Esophagus muscularis mucosa (tissue), 4 donors: ENCODE data around the gene TMSB10.

ENCODE experiments used
- EP300 ChIP-seq: sonication (generic); formaldehyde crosslinking; IDR thresholded peaks from one replicate; pipeline ENCODE4 v1.6.1; 2017; ENCODE audit warnings: antibody characterized with exemption
- POLR2A ChIP-seq: fragments of 450-650 bp; IDR thresholded peaks from one replicate; pipeline ENCODE4 v1.6.1; 2017; ENCODE audit warnings: antibody characterized with exemption, moderate library complexity, mild to moderate bottlenecking, low read depth
- TF ChIP-seq, protein P1 (sequence below), 3 experiments: fragments of 200-600 bp in 2 of 3; fragments of 450-650 bp in 1 of 3; sonication (generic) in 2 of 3; IDR thresholded peaks; one replicate each; pipeline ENCODE4 v1.5.1; 2017 to 2019; ENCODE audit warnings: antibody characterized with exemption in 3 of 3, mild to moderate bottlenecking in 2 of 3, moderate library complexity in 1 of 3

DNA sequence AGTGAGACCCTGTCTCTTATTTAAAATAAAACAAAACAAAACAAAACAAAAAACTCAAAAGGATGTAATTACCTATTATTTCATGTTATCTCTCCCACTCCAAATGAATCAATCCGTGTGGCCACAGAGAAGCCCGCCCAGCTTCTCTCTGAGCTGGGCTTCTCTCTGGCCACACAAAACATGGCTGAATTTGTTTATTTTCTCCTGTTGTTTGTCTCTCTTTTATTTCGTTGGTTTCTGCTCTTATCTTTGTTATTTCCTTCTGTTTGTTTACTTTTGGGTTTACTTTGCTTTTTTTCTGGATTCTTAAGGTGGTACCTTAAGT, 23.1 kb upstream of the TMSB10 start:
- TF ChIP-seq POLR2A (no peak), EP300 (no peak)
- TF ChIP-seq, protein P1, sequence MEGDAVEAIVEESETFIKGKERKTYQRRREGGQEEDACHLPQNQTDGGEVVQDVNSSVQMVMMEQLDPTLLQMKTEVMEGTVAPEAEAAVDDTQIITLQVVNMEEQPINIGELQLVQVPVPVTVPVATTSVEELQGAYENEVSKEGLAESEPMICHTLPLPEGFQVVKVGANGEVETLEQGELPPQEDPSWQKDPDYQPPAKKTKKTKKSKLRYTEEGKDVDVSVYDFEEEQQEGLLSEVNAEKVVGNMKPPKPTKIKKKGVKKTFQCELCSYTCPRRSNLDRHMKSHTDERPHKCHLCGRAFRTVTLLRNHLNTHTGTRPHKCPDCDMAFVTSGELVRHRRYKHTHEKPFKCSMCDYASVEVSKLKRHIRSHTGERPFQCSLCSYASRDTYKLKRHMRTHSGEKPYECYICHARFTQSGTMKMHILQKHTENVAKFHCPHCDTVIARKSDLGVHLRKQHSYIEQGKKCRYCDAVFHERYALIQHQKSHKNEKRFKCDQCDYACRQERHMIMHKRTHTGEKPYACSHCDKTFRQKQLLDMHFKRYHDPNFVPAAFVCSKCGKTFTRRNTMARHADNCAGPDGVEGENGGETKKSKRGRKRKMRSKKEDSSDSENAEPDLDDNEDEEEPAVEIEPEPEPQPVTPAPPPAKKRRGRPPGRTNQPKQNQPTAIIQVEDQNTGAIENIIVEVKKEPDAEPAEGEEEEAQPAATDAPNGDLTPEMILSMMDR (IDR thresholded peaks at IDR 0.05): no peak
